ENCODE results near the gene LKAAEAR1.
A peak's percentile ranks its signal among the peaks of the same experiment; 100 is the strongest.

DNA sequence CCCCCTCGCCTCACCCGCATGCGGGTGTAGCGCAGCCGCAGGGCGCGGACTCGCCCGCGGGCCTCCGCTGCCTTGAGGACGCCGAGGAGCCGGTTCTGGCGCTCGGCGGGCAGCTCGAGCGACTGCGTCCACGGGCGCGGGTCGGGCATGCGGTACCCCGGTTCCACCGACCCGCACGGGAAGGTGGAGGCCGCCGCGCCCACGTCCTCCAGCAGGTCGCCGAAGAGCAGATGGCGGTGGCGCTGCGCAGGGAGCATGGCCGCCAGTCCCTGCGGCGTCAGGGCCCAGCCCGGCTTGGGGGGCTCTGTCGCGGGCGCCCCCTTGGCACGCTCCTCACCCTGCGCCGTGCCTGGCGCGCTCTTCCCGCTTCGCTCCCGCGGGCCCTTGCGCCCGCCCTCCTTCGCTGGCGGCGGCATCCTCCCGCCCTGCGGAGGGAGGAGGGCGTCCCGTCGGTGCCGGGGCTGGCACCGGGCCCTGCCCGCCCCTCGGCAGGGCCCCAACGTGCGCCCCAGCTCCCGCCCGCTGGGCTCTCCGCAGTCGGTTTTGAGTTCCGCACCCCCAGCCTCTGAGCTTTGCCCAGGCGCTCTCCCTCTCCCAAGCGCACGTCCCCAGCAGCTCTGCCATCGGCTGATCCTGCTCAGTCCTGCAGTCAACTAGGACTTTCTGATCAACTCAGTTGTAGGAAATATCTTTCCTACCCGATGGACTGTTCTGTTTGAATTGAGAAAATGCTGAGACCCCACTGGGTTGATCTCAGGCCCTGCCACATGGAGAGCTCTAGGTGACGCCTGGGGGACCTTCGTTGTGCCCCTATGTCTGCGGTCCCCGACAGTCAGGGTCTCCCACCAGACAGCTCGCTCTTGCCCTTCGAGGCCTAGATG lies at the start of gene LKAAEAR1:
- TF ChIP-seq, protein P1, sequence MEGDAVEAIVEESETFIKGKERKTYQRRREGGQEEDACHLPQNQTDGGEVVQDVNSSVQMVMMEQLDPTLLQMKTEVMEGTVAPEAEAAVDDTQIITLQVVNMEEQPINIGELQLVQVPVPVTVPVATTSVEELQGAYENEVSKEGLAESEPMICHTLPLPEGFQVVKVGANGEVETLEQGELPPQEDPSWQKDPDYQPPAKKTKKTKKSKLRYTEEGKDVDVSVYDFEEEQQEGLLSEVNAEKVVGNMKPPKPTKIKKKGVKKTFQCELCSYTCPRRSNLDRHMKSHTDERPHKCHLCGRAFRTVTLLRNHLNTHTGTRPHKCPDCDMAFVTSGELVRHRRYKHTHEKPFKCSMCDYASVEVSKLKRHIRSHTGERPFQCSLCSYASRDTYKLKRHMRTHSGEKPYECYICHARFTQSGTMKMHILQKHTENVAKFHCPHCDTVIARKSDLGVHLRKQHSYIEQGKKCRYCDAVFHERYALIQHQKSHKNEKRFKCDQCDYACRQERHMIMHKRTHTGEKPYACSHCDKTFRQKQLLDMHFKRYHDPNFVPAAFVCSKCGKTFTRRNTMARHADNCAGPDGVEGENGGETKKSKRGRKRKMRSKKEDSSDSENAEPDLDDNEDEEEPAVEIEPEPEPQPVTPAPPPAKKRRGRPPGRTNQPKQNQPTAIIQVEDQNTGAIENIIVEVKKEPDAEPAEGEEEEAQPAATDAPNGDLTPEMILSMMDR (IDR thresholded peaks at IDR 0.05) = no peak
- TF ChIP-seq EP300 (IDR thresholded peaks at IDR 0.05) (no peak), POLR2A (IDR thresholded peaks at IDR 0.05) (peak in 1 of 2 donors; percentile 6)
